ENCODE results near the gene CDKAL1.

Gene CDKAL1

GRCh38 chr6:20670750-20671149, 136.5 kb downstream of the CDKAL1 start:
- no peak overlapping the region for H3K4me3 ChIP-seq (ENCODE audit: low read depth, low read length)

- H3K4me3 ChIP-seq (ENCODE audit: low read depth, low read length): no peak overlapping the region
These were observed 137.8 kb downstream of the CDKAL1 start for GRCh38 chr6:20672038-20672437.

GRCh38 chr6:20673458-20673857, 139.2 kb downstream of the CDKAL1 start:
- no peak overlapping the region for H3K4me3 ChIP-seq (ENCODE audit: low read depth, low read length)

GRCh38 chr6:20674664-20675063, 140.4 kb downstream of the CDKAL1 start:
- no peak overlapping the region for H3K4me3 ChIP-seq (ENCODE audit: low read depth, low read length)

- H3K4me3 ChIP-seq (ENCODE audit: low read depth, low read length): no peak overlapping the region
These were observed 144.6 kb downstream of the CDKAL1 start for GRCh38 chr6:20678831-20679352.

- no peak overlapping the region for H3K4me3 ChIP-seq (ENCODE audit: low read depth, low read length)
These were observed 146.5 kb downstream of the CDKAL1 start for GRCh38 chr6:20680697-20681165.

- no peak overlapping the region for H3K4me3 ChIP-seq (ENCODE audit: low read depth, low read length)
These were observed 147.0 kb downstream of the CDKAL1 start for GRCh38 chr6:20681243-20681684.

GRCh38 chr6:20684474-20684873, 150.2 kb downstream of the CDKAL1 start:
- H3K4me3 ChIP-seq (ENCODE audit: low read depth, low read length): no peak overlapping the region

- no peak overlapping the region for H3K4me3 ChIP-seq (ENCODE audit: low read depth, low read length)
These were observed 151.9 kb downstream of the CDKAL1 start for GRCh38 chr6:20686142-20686541.

GRCh38 chr6:20687494-20687893, 153.2 kb downstream of the CDKAL1 start:
- no peak overlapping the region for H3K4me3 ChIP-seq (ENCODE audit: low read depth, low read length)

GRCh38 chr6:20688710-20689500, 154.6 kb downstream of the CDKAL1 start:
- H3K4me3 ChIP-seq (ENCODE audit: low read depth, low read length): no peak overlapping the region

- no peak overlapping the region for H3K4me3 ChIP-seq (ENCODE audit: low read depth, low read length)
These were observed 156.9 kb downstream of the CDKAL1 start for GRCh38 chr6:20691185-20691584.

- no peak overlapping the region for H3K4me3 ChIP-seq (ENCODE audit: low read depth, low read length)
These were observed 157.8 kb downstream of the CDKAL1 start for GRCh38 chr6:20692023-20692422.

GRCh38 chr6:20693466-20694063, 159.3 kb downstream of the CDKAL1 start:
- H3K4me3 ChIP-seq (ENCODE audit: low read depth, low read length): no peak overlapping the region

- H3K4me3 ChIP-seq (ENCODE audit: low read depth, low read length): no peak overlapping the region
These were observed 162.4 kb downstream of the CDKAL1 start for GRCh38 chr6:20696676-20697075.

GRCh38 chr6:20698675-20699074, 164.4 kb downstream of the CDKAL1 start:
- H3K4me3 ChIP-seq (ENCODE audit: low read depth, low read length): no peak overlapping the region

- H3K4me3 ChIP-seq (ENCODE audit: low read depth, low read length): no peak overlapping the region
These were observed 165.1 kb downstream of the CDKAL1 start for GRCh38 chr6:20699402-20699801.

GRCh38 chr6:20700375-20700774, 166.1 kb downstream of the CDKAL1 start:
- no peak overlapping the region for H3K4me3 ChIP-seq (ENCODE audit: low read depth, low read length)

- no peak overlapping the region for H3K4me3 ChIP-seq (ENCODE audit: low read depth, low read length)
These were observed 168.1 kb downstream of the CDKAL1 start for GRCh38 chr6:20702366-20702765.

- no peak overlapping the region for H3K4me3 ChIP-seq (ENCODE audit: low read depth, low read length)
These were observed 168.8 kb downstream of the CDKAL1 start for GRCh38 chr6:20703049-20703448.

- H3K4me3 ChIP-seq (ENCODE audit: low read depth, low read length): no peak overlapping the region
These were observed 170.2 kb downstream of the CDKAL1 start for GRCh38 chr6:20704325-20705025.
